Fibroblast of villous mesenchyme (primary cell): ENCODE measurements around the gene FNIP2. TPM values are rescaled to one million over a fixed set of nuclear protein-coding genes. Genes with fewer than 3 reads are reported as not detected.

Source experiments
- DNase-seq: peaks from one replicate; pipeline ENCODE4 v3.0.0-alpha.2; 2010; ENCODE audit warnings: low read depth
- H3K4me3 ChIP-seq: 2 replicates; pipeline ENCODE4 v1.5.1; 2011; ENCODE audit warnings: low read depth, mild to moderate bottlenecking, low read length
- total RNA-seq: library from RNA; depleted of rRNA; stranded (reverse); fragments of >200 nt; gene quantifications from 2 replicates; pipeline ENCODE4 v1.2.3, GENCODE V29; 2012
- TF ChIP-seq, protein P1 (sequence below): IDR thresholded peaks from 2 replicates; pipeline ENCODE4 v1.5.1; 2012; ENCODE audit warnings: low read depth, mild to moderate bottlenecking, low read length; ENCODE audit not compliant: insufficient read depth

The FNIP2 gene
- total RNA-seq, 1 donor, result 24.6 TPM

DNA sequence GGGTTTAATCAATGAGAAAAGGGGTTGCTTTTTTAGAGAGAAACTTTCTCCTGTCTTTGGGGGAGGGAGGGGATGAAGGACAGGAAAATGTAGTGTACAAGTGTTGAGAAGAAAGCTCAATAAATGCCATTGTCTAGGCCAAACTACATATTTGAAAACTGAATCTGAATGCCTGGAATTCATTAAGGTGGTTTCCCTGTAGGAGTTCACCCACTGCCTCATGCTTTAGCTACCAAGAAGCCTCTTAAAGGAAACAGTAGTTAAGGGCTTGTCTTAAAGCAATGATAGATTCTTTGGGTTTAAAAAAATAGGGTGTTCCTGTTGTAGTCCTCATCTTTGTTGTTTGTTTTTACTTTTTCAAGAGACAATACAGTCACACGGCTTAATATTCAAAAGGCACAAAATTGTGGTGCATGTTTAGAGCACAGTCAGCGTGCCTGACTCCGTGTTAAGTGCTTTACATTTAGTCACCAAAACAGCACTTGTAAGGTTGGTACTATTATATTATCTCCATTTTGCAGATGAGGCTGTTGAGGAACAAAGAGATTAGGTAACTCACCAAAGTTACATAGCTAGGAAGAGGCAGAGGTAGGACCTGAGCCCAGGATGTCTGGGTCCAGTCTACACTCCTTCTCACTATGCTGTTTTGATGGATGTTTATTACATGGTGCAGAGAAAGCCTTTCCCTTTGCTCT lies 46.0 kb downstream of the FNIP2 start:
- no peak overlapping the region for H3K4me3 ChIP-seq
- DNase-seq, result no peak
- TF ChIP-seq, protein P1, sequence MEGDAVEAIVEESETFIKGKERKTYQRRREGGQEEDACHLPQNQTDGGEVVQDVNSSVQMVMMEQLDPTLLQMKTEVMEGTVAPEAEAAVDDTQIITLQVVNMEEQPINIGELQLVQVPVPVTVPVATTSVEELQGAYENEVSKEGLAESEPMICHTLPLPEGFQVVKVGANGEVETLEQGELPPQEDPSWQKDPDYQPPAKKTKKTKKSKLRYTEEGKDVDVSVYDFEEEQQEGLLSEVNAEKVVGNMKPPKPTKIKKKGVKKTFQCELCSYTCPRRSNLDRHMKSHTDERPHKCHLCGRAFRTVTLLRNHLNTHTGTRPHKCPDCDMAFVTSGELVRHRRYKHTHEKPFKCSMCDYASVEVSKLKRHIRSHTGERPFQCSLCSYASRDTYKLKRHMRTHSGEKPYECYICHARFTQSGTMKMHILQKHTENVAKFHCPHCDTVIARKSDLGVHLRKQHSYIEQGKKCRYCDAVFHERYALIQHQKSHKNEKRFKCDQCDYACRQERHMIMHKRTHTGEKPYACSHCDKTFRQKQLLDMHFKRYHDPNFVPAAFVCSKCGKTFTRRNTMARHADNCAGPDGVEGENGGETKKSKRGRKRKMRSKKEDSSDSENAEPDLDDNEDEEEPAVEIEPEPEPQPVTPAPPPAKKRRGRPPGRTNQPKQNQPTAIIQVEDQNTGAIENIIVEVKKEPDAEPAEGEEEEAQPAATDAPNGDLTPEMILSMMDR, result no peak

GRCh38 chr4:158816955-158817354 lies 48.1 kb downstream of the FNIP2 start:
- TF ChIP-seq, protein P1, result no peak
- no peak overlapping the region for H3K4me3 ChIP-seq
- no peak for DNase-seq

DNA sequence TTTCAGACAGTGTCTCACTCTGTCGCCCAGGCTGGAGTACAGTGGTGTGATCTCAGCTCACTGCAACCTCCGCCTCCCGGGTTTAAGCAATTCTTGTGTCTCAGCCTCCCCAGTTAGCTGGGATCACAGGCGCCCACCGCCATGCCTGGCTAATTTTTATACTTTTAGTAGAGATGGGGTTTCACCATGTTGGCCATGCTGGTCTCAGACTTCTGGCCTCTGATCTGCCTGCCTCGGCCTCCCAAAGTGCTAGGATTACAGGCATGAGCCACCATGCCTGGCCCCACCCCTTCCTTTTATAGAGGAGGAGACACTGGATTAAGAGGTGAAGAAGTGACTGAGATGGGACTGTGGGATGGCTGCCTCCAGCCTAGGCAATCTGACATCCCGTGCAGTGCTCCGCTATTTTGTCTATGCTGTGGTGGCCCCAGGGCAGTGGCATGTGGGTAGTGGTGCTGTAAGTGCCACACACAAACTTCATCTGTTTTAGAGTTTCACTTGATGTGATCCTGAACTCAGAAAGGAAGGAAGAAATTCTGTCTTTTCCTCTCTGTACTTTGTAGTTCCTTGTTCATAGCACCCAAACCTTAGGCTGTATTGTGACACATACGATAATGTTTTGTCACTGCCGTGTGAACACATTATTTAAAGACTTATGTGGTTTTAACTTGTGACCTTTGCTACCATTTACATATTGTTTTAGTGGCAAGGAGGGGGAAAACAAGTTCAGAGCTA lies 48.9 kb downstream of the FNIP2 start:
- DNase-seq, result no peak
- no peak overlapping the region for H3K4me3 ChIP-seq
- TF ChIP-seq, protein P1, result no peak

GRCh38 chr4:158818560-158819140 lies 49.8 kb downstream of the FNIP2 start:
- TF ChIP-seq, protein P1, result no peak
- DNase-seq, result no peak

DNA sequence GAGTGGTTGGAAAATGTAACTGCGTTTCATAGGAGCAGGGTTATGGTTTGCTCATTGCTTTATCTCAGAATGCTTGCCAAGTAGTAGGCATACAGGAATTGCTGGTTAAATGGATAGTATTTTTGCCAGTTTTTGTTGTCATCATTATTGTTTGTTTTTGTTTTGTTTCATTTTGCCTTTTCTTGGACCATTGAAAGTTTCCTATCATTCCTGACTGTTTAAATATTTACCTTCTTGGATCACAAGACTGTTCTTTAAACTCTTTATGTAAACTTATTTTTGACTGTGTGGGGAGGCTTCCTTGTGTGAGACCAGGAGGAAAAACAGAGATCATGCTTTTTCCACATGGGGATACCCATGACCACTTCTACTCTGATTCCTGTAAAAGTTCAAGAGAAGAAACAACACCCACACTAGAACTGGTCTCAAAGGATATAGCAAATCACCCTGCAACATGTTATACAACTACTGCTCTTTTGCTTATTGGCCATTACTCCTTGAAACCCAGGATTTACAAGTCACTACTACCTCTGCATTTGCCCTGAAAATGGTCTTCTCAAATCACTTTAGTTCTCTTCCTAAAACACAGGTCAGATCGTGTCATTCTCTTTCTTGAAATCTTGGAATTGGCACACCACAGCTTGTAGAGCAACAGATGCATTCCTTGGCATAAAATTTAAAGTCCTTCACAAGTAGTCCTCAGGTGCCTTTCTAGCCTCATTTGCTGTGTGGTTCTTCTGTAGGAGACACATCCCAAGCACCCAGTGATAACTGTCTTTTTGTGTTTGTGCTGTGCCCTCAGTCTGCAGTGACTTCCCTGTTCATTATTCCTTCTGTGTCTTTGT lies 51.3 kb downstream of the FNIP2 start:
- peak; percentile 63 for DNase-seq
- no peak overlapping the region for H3K4me3 ChIP-seq
- TF ChIP-seq, protein P1, result no peak

More at GRCh38 chr4:158818560-158819140, 49.8 kb downstream of the FNIP2 start:
- no peak overlapping the region for H3K4me3 ChIP-seq

DNA sequence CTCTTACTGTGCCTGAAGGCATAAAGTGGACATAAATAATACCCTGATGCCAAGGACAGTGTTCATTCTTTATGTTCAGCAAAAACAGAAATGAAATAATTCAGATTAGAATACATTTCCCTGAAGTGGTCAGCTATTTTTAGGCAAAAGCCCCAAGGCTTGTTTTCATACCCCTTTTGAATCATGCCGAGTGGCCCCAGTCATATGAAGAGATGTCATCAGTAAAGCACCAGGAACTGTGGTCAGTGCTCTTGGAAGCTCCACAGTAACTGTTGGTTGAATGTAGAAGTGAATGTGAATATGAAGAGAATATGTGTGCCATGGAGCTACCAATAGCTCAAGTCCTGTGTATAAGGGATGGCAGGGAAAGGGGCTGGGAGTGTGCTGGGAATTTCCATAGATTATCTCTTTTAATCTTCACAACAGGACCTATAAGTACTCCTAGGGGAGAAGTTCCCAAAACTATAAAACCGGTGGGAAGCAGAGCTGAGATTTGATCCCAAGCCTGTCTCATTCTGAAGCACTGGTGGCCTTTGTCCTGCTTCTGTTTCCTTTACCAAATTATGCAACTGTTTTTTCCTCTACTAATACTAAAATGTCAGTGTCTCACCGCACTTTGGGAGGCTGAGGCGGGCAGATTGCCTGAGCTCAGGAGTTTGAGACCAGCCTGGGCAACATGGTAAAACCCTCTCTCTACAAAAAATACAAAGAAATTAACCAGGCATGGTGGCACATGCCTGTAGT lies 52.6 kb downstream of the FNIP2 start:
- H3K4me3 ChIP-seq, result no peak overlapping the region
- DNase-seq, result peak; percentile 27
- TF ChIP-seq, protein P1, result no peak
